B cell (primary cell): ENCODE results near the gene AUTS2.

Experiments
- CTCF ChIP-seq: fragments of 200-600 bp; IDR thresholded peaks from one replicate; pipeline ENCODE4 v1.8.0; 2022; ENCODE audit warnings: antibody characterized with exemption, mild to moderate bottlenecking
- EZH2 ChIP-seq: IDR thresholded peaks from 2 replicates; pipeline ENCODE4 v1.6.1; 2012; ENCODE audit warnings: borderline replicate concordance, low read depth, mild to moderate bottlenecking, moderate library complexity, low read length; ENCODE audit not compliant: insufficient read depth, poor library complexity, severe bottlenecking

DNA sequence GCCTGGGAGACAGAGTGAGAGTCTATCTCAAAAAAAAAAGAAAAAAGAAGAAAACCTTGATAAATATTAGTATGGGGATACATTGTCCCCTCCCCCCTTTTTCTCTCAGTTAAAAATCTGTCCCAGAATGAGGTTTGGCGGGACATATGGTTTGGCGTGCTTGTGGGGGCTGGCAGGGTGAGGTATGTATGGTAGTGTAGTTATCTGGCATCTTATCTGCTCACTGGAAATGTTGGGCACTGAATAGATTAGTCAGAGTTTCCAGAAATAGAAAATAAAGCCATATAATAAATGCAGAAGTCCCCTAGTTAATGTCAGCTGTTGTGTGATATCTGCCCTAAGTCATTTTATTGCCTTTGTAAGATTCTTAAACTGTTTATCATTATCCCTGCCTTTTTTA lies 1136.1 kb downstream of the AUTS2 start:
- TF ChIP-seq EZH2 = no peak
- TF ChIP-seq CTCF = no peak
